Measurements from ENCODE around the gene SND1. TPM values are rescaled to one million over a fixed set of nuclear protein-coding genes. Genes with fewer than 3 reads are reported as not detected.

Gene SND1
- total and polyA plus RNA-seq, 10 of the 15 experiments (the other 5 are each of a cell fraction or from before 2014, with no cell fraction given), result 52.4 to 270 (median 146) TPM

DNA sequence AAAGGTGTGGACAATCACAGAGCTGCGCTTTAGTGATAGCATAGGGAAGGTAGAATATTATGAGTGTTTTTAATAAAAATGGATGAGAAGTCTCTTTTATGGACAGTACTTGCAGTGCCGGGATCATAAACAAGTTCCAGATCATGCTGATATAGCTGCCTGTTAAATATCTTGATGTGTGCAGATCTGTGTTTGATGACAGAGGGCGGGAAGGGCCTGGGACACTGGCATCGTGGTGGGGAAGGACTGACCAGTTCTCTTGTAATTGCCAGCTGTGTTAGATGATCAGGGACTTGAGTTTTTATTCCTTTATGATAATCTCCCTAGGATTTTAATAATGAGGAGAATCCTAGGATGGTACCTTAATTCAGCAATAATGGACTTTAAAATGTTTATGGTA, 14.6 kb downstream of the SND1 start:
- BruUV-seq (replicated peaks), result no TSS peak
- Histone ChIP-seq H3K9ac (ENCODE audit: control insufficient read depth, insufficient read depth, low read length) (no peak overlapping the region), H3K27ac (ENCODE audit: control insufficient read depth, insufficient read depth) (no peak overlapping the region), H3K36me3 (ENCODE audit: control insufficient read depth in 2 of 2, insufficient read depth in 2 of 2, low read length in 1 of 2) (peaks cover 5 to 21% of the 10 kb centered on the region in 2 experiments; a peak in 3 of 4 replicates), H3K4me3 (no peak overlapping the region), H4K20me1 (ENCODE audit: control insufficient read depth, insufficient read depth) (peaks cover 9% of the 10 kb centered on the region), H2AFZ (ENCODE audit: control insufficient read depth, low read depth, low read length) (no peak overlapping the region), H3K4me2 (ENCODE audit: control insufficient read depth, insufficient read depth) (no peak overlapping the region), H3K27me3 (replicated peaks in 1 of 2; ENCODE audit: control insufficient read depth in 2 of 2, insufficient read depth in 2 of 2, low read length in 1 of 2) (no peaks in the 10 kb centered on the region), H3K9me3 (replicated peaks; ENCODE audit: control insufficient read depth, insufficient read depth, low read length) (no peaks in the 10 kb centered on the region), H3K4me1 (ENCODE audit: control insufficient read depth, insufficient read depth, low read length) (no peaks in the 10 kb centered on the region), H3K79me2 (ENCODE audit: control insufficient read depth, insufficient read depth, low read length) (peaks cover 88% of the 10 kb centered on the region)
- ATAC-seq (no peak), FAIRE-seq (no peak), DNase-seq (ENCODE audit: low read depth, low spot score) (no peak)
- CTCF ChIA-PET, result interaction anchor here (0.7 to 1.0 kb wide), 4 partner anchors 12 to 126 kb away, joined by 3 to 5 read pairs (median 4); no protein-coding TSS in a partner anchor
- RAD21 ChIA-PET (ENCODE audit: unreplicated experiment), result interaction anchor here (0.9 to 1.1 kb wide), 2 partner anchors 8 to 12 kb away, joined by 3 read pairs; no protein-coding TSS in a partner anchor
- SMC1A ChIA-PET (ENCODE audit: uncharacterized antibody, unreplicated experiment), result interaction anchor here (1.1 to 1.2 kb wide), 4 partner anchors 12 to 543 kb away, joined by 3 to 5 read pairs (median 4); no protein-coding TSS in a partner anchor
- intact Hi-C loops (cut with micrococcal nuclease; ENCODE audit: unreplicated experiment), result no loop called here
- in situ Hi-C loops (cut with MboI), result no loop called here
- WGBS (ENCODE audit: insufficient coverage, insufficient replicate concordance, low lambda C conversion rate, missing lambda C conversion rate), result 85% methylated on average over 4 of the region's 4 CpGs
- POLR2A ChIA-PET, result interaction anchor here (1.1 to 1.4 kb wide), 3 partner anchors 10 to 81 kb away, joined by 3 to 5 read pairs (median 5); partner anchors contain the start of gene GCC1
- TF ChIP-seq, protein P1, sequence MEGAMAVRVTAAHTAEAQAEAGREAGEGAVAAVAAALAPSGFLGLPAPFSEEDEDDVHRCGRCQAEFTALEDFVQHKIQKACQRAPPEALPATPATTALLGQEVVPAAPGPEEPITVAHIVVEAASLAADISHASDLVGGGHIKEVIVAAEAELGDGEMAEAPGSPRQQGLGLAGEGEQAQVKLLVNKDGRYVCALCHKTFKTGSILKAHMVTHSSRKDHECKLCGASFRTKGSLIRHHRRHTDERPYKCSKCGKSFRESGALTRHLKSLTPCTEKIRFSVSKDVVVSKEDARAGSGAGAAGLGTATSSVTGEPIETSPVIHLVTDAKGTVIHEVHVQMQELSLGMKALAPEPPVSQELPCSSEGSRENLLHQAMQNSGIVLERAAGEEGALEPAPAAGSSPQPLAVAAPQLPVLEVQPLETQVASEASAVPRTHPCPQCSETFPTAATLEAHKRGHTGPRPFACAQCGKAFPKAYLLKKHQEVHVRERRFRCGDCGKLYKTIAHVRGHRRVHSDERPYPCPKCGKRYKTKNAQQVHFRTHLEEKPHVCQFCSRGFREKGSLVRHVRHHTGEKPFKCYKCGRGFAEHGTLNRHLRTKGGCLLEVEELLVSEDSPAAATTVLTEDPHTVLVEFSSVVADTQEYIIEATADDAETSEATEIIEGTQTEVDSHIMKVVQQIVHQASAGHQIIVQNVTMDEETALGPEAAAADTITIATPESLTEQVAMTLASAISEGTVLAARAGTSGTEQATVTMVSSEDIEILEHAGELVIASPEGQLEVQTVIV (IDR thresholded peaks at IDR 0.05; ENCODE audit: borderline replicate concordance, partially characterized antibody), result no peak
- TF ChIP-seq RFX5 (IDR thresholded peaks at IDR 0.05; ENCODE audit: low read depth, low read length), result no peak

All from GM12878 (cell line).